Retinal pigment epithelial cell (primary cell): Measurements from ENCODE around the gene KIFC1.

Experiments used
- DNase-seq: peaks from one replicate; pipeline ENCODE4 v3.0.0-alpha.2; 2010; ENCODE audit warnings: low read depth
- H3K4me3 ChIP-seq: 2 replicates; pipeline ENCODE4 v1.5.1; 2011; ENCODE audit warnings: mild to moderate bottlenecking, low read length, control low read depth, moderate library complexity
- TF ChIP-seq, protein P1 (sequence below): conservative IDR thresholded peaks from 2 replicates; pipeline ENCODE4 v1.5.1; 2011; ENCODE audit warnings: low read depth, low read length, control low read depth, inconsistent platforms

The KIFC1 gene

DNA sequence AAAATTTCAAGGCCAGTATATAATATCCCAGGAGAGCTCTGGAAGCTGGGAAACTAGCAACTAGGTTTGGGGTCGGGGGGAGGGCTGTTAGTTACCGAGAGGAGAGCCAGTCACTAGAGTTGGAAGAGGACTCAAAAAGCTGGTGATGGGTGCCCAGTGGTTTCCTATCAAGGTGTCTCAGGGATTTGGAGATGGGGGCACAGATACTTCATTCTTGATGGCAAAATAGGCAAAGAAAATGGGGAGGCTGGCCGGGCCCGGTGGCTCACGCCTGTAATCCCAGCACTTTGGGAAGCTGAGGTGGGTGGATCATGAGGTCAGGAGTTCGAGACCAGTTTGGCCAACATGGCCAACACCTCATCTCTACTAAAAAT is 20.0 kb downstream of the KIFC1 start:
- TF ChIP-seq, protein P1, sequence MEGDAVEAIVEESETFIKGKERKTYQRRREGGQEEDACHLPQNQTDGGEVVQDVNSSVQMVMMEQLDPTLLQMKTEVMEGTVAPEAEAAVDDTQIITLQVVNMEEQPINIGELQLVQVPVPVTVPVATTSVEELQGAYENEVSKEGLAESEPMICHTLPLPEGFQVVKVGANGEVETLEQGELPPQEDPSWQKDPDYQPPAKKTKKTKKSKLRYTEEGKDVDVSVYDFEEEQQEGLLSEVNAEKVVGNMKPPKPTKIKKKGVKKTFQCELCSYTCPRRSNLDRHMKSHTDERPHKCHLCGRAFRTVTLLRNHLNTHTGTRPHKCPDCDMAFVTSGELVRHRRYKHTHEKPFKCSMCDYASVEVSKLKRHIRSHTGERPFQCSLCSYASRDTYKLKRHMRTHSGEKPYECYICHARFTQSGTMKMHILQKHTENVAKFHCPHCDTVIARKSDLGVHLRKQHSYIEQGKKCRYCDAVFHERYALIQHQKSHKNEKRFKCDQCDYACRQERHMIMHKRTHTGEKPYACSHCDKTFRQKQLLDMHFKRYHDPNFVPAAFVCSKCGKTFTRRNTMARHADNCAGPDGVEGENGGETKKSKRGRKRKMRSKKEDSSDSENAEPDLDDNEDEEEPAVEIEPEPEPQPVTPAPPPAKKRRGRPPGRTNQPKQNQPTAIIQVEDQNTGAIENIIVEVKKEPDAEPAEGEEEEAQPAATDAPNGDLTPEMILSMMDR, result no peak
- no peak for DNase-seq
- peak overlapping the region; percentile 74 for H3K4me3 ChIP-seq

DNA sequence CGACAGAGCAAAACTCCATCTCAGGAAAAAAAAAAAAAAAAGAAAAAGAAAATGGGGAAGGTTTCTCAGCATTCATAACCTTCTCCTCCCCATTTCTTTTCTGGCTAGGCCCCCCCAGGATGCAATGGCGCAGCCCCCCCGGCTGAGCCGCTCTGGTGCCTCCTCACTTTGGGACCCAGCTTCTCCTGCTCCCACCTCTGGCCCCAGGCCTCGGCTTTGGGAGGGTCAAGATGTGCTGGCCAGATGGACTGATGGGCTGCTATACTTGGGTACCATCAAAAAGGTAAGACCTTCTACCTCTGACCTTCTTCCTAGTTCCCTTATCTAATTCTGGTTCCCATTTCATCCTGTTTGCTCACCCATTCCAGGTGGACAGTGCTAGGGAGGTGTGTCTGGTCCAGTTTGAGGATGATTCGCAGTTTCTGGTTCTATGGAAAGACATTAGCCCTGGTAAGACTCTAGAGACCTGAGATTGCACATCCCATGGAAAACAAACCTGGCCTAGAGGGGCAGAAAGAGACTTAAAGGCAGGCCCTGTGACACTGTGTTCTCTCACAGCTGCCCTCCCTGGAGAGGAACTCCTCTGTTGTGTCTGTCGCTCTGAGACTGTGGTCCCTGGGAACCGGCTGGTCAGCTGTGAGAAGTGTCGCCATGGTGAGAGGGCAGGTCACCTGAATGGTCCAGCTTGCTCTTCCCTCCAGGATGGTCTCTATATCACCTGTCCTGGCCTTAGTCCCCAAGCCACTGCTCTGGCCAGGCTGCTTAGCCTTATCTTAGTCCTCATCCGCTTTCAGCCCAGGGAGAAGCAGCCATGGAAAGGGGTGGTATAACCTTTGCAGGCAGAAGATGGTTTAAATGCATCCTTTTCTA is 20.8 kb downstream of the KIFC1 start:
- no peak overlapping the region for H3K4me3 ChIP-seq
- TF ChIP-seq, protein P1, result no peak
- no peak for DNase-seq

DNA sequence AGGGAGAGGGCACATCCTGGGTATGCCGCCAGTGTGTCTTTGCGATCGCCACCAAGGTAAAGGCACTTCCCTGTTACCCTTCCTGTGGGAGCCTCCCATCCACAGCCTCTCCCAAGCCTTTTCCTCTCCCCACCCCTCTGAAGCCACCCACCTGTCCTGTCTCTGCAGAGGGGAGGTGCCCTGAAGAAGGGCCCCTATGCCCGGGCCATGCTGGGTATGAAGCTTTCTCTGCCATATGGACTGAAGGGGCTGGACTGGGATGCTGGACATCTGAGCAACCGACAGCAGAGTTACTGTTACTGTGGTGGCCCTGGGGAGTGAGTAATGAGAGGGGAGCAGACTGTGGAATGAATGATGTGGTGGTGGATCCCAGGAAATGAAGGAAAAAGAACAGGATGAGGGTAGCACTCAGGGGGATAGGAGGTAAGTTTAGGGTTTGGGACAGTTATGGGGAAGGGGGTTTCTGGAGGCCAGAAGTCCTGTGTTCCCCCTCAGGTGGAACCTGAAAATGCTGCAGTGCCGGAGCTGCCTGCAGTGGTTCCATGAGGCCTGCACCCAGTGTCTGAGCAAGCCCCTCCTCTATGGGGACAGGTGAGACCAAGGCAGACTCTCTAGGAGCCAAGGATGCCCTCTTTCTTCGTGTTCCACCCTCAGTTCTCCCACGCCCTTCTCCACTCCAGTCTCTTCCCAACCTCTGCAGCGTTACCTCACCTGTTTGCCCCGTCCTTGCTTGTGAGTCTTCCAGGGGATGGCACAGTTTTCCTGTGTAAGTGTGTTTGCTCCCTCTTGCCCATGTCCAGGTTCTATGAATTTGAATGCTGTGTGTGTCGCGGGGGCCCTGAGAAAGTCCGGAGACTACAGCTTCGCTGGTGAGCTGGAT is 21.9 kb downstream of the KIFC1 start:
- no peak overlapping the region for H3K4me3 ChIP-seq
- DNase-seq, result no peak
- TF ChIP-seq, protein P1, result no peak

DNA sequence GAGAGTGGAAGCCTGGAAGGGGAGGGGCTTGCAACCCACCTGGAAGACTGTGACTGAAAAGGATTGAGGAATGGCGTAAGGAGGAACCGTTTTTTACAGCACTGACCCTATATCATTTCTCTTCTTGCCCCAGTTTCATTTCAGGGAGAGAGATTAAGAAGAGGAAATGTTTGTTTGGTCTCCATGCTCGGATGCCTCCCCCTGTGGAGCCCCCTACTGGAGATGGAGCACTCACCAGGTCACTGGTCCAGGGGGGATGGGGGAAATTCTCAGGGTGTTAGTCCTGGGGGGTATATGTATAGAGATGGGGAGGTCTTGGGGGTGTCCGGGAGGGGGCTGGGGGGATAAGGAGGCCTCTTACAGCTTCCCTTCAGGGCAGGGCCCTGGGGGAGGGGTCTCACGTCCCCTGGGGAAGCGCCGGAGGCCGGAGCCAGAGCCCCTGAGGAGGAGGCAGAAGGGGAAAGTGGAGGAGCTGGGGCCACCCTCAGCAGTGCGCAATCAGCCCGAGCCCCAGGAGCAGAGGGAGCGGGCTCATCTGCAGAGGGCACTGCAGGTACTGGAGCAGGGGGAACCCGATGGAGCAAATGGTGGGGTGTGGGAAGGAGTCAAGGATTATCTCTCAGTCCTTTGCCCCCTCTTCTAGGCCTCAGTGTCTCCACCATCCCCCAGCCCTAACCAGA is 23.1 kb downstream of the KIFC1 start:
- DNase-seq, result no peak
- H3K4me3 ChIP-seq, result no peak overlapping the region
- TF ChIP-seq, protein P1, result peak; percentile 59

DNA sequence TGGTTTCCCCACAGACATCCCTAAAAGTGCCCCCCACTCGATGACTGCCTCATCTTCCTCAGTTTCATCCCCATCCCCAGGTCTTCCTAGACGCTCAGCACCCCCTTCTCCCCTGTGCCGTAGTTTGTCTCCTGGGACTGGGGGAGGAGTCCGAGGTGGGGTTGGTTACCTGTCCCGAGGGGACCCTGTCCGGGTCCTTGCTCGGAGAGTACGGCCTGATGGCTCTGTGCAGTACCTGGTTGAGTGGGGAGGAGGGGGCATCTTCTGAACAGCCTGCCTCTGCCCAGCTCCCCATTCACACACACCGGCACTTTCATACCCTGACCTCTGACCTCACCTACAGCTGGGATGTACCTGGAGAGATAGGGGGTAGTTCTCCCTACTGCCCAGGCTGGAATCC is 24.2 kb downstream of the KIFC1 start:
- H3K4me3 ChIP-seq, result peak overlapping the region; percentile 88
- DNase-seq, result no peak
- TF ChIP-seq, protein P1, result no peak

DNA sequence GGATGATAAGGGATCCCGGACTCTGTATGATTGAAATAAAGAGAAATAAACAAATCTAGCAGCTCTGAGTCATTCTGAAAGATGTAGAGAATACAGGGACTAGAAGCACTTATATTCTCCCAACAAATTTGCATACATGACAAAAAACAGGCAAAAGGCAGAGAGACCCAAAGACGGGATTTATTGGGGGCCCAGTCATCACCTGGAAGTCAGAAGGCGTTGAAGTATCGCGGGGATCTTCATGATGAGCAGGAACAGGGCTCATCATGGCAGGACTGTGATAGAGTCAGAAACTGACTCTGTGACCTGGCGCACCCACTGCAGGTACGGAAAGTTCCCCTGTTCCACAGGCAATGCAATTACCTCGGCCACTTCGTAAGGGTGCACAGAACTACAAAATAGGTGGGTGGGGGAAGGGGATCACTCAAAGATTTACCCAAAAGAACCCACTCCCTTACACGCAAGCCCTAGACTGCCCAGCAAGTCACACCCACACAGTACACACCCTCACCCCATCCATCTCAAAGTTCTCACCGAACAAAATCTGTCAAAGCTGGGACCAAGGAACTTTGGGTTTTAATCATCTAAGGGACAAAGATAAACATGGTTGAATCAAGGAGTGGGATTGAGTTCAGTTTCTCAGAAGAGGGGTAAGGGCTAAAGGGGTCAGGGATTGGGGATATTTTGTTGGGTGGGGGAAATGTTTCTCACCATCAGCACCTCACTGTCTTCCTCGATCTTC is 24.9 kb downstream of the KIFC1 start:
- TF ChIP-seq, protein P1, result no peak
- no peak for DNase-seq

More for the DNA sequence above, 24.9 kb downstream of the KIFC1 start:
- H3K4me3 ChIP-seq, result peak overlapping the region; percentile 88
